WTC11 (cell line): Measurements from ENCODE around the gene COL4A1. TPM values are rescaled to one million over a fixed set of nuclear protein-coding genes. Genes with fewer than 3 reads are reported as not detected.

Source experiments
- ATAC-seq: fragments of 200-7000 bp; cut with Tn5 transposase; 2 replicates; pipeline ENCODE4 v1.10.0; 2021; ENCODE audit warnings: mild to moderate bottlenecking, moderate library complexity
- CTCF ChIA-PET: fragments of 300-600 bp; sonication (Branson Sonifier 250); formaldehyde crosslinking; loops from one replicate; lab custom pipeline; 2021; ENCODE audit warnings: antibody characterized with exemption; lab: Charles Lee
- POLR2A ChIA-PET: fragments of 350-600 bp; sonication (Branson Sonifier 250); formaldehyde crosslinking; loops from one replicate; lab custom pipeline; 2021; ENCODE audit warnings: antibody characterized with exemption; lab: Charles Lee
- DNase-seq: peaks from one replicate; pipeline ENCODE4 v3.0.0; 2021; ENCODE audit warnings: low spot score
- H3K27ac Mint-ChIP-seq: 2 replicates; pipeline ENCODE4 v1.8.0; 2021; ENCODE audit warnings: mixed read lengths
- H3K27me3 Mint-ChIP-seq: 2 replicates; pipeline ENCODE4 v1.8.0; 2021; ENCODE audit warnings: low read depth, mild to moderate bottlenecking, moderate library complexity, mixed read lengths
- H3K36me3 Mint-ChIP-seq: 2 replicates; pipeline ENCODE4 v1.8.0; 2021; ENCODE audit warnings: mixed read lengths
- H3K4me1 Mint-ChIP-seq: 2 replicates; pipeline ENCODE4 v1.8.0; 2022; ENCODE audit warnings: mixed read lengths
- H3K4me3 Mint-ChIP-seq: 2 replicates; pipeline ENCODE4 v1.8.0; 2021; ENCODE audit warnings: mild to moderate bottlenecking, moderate library complexity, mixed read lengths
- H3K9me3 Mint-ChIP-seq: 2 replicates; pipeline ENCODE4 v1.8.0; 2021; ENCODE audit warnings: mixed read lengths
- ATF1 ChIP-seq: sonication (generic); formaldehyde crosslinking; IDR thresholded peaks from 2 replicates; pipeline ENCODE4 v1.8.1; 2023; ENCODE audit warnings: mild to moderate bottlenecking, moderate library complexity, missing genetic modification reagents
- ATF6 ChIP-seq: sonication (generic); formaldehyde crosslinking; IDR thresholded peaks from 2 replicates; pipeline ENCODE4 v1.8.1; 2023; ENCODE audit warnings: mild to moderate bottlenecking, missing genetic modification reagents
- CDX4 ChIP-seq: fragments of 250-450 bp; sonication (Bioruptor Pico); IDR thresholded peaks from 2 replicates; pipeline ENCODE4 v1.9.0; 2021; ENCODE audit warnings: moderate library complexity, mild to moderate bottlenecking, inconsistent platforms, borderline replicate concordance
- CTCF ChIP-seq: fragments of 200-600 bp; IDR thresholded peaks from 2 replicates; pipeline ENCODE4 v1.8.0; 2022; ENCODE audit warnings: antibody characterized with exemption
- GABPB1 ChIP-seq: sonication (generic); formaldehyde crosslinking; IDR thresholded peaks from 2 replicates; pipeline ENCODE4 v1.8.1; 2023; ENCODE audit warnings: mild to moderate bottlenecking, missing genetic modification reagents
- NFYB ChIP-seq: sonication (generic); formaldehyde crosslinking; conservative IDR thresholded peaks from 2 replicates; pipeline ENCODE4 v1.8.0; 2022; ENCODE audit warnings: low read depth, missing genetic modification reagents
- SOX15 ChIP-seq: fragments of 250-450 bp; sonication (Bioruptor Pico); IDR thresholded peaks from 2 replicates; pipeline ENCODE4 v1.9.0; 2021; ENCODE audit warnings: mild to moderate bottlenecking
- ZNF121 ChIP-seq: sonication (generic); formaldehyde crosslinking; IDR thresholded peaks from 2 replicates; pipeline ENCODE4 v1.8.0; 2023; ENCODE audit warnings: missing genetic modification reagents
- ZNF138 ChIP-seq: sonication (generic); formaldehyde crosslinking; conservative IDR thresholded peaks from 2 replicates; pipeline ENCODE4 v1.8.1; 2022; ENCODE audit warnings: mild to moderate bottlenecking, moderate library complexity, missing genetic modification reagents
- ZNF396 ChIP-seq: fragments of 250-450 bp; sonication (Bioruptor Pico); IDR thresholded peaks from 2 replicates; pipeline ENCODE4 v1.8.0; 2021; ENCODE audit warnings: mild to moderate bottlenecking, moderate library complexity, borderline replicate concordance
- ZNF512 ChIP-seq: sonication (generic); formaldehyde crosslinking; IDR thresholded peaks from 2 replicates; pipeline ENCODE4 v1.8.1; 2022; ENCODE audit warnings: missing genetic modification reagents, borderline replicate concordance
- ZNF671 ChIP-seq: fragments of 250-450 bp; sonication (Bioruptor Pico); IDR thresholded peaks from 2 replicates; pipeline ENCODE4 v1.8.0; 2021; ENCODE audit warnings: mild to moderate bottlenecking
- total RNA-seq: library from RNA; stranded (reverse); gene quantifications from 3 replicates; pipeline ENCODE4 v1.2.3, GENCODE V29; 2021
- TF ChIP-seq, protein P1 (sequence below): sonication (generic); formaldehyde crosslinking; IDR thresholded peaks from 2 replicates; pipeline ENCODE4 v1.8.0; 2022; ENCODE audit warnings: mild to moderate bottlenecking, missing genetic modification reagents

COL4A1 gene
- total RNA-seq, 1 experiment from 2014 or later, result 89.6 TPM

- peaks cover 23% of the 10 kb centered on the region for H3K4me1 Mint-ChIP-seq
Observed at GRCh38 chr13:110349239-110349638, 42.3 kb upstream of the COL4A1 start.

More at GRCh38 chr13:110349239-110349638, 42.3 kb upstream of the COL4A1 start:
- H3K27me3 Mint-ChIP-seq, result no peaks in the 10 kb centered on the region
- H3K4me3 Mint-ChIP-seq, result no peak overlapping the region
- no peak overlapping the region for H3K27ac Mint-ChIP-seq
- TF ChIP-seq SOX15 (CRISPR knock-in tag) (no peak), CDX4 (CRISPR knock-in tag) (no peak), ZNF512 (CRISPR knock-in tag) (no peak), ATF1 (CRISPR knock-in tag) (no peak), CTCF (no peak), ZNF121 (no peak), ZNF671 (CRISPR knock-in tag) (no peak), NFYB (CRISPR knock-in tag) (no peak), GABPB1 (no peak), ZNF138 (no peak), ZNF396 (CRISPR knock-in tag) (no peak), ATF6 (CRISPR knock-in tag) (no peak)
- TF ChIP-seq, protein P1, sequence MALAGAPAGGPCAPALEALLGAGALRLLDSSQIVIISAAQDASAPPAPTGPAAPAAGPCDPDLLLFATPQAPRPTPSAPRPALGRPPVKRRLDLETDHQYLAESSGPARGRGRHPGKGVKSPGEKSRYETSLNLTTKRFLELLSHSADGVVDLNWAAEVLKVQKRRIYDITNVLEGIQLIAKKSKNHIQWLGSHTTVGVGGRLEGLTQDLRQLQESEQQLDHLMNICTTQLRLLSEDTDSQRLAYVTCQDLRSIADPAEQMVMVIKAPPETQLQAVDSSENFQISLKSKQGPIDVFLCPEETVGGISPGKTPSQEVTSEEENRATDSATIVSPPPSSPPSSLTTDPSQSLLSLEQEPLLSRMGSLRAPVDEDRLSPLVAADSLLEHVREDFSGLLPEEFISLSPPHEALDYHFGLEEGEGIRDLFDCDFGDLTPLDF (CRISPR knock-in tag), result no peak
- ChIA-PET POLR2A (no interaction called here), CTCF (interaction anchor here (1.2 kb wide), 1 partner anchor 25 kb away, joined by 5 read pairs; no protein-coding TSS in a partner anchor)
- peaks cover under 1% of the 10 kb centered on the region for H3K9me3 Mint-ChIP-seq
- no peaks in the 10 kb centered on the region for H3K36me3 Mint-ChIP-seq
- ATAC-seq (no peak), DNase-seq (no peak)
